Ishikawa (cell line): ENCODE data around the gene CPE.

Source experiments
- CEBPB ChIP-seq: IDR thresholded peaks from 2 replicates; pipeline ENCODE4 v1.6.1; 2012
- CREB1 ChIP-seq: IDR thresholded peaks from 2 replicates; pipeline ENCODE4 v1.6.1; 2012; ENCODE audit warnings: low read depth
- EGR1 ChIP-seq: IDR thresholded peaks from 2 replicates; pipeline ENCODE4 v1.6.1; 2012
- EP300 ChIP-seq: IDR thresholded peaks from 2 replicates; pipeline ENCODE4 v1.6.1; 2012; ENCODE audit warnings: borderline replicate concordance
- FOXM1 ChIP-seq: IDR thresholded peaks from 2 replicates; pipeline ENCODE4 v1.6.1; 2012; ENCODE audit warnings: low read depth, borderline replicate concordance
- NFIC ChIP-seq: IDR thresholded peaks from 2 replicates; pipeline ENCODE4 v1.6.1; 2012
- RAD21 ChIP-seq: IDR thresholded peaks from 2 replicates; pipeline ENCODE4 v1.6.1; 2012; ENCODE audit warnings: low read depth
- TAF1 ChIP-seq: IDR thresholded peaks from 2 replicates; pipeline ENCODE4 v1.6.1; 2012; ENCODE audit warnings: low read depth, mild to moderate bottlenecking
- TCF12 ChIP-seq: IDR thresholded peaks from 2 replicates; pipeline ENCODE4 v1.6.1; 2012; ENCODE audit warnings: low read depth
- TEAD4 ChIP-seq: IDR thresholded peaks from 2 replicates; pipeline ENCODE4 v1.6.1; 2012
- YY1 ChIP-seq: IDR thresholded peaks from 2 replicates; pipeline ENCODE4 v1.6.1; 2012; ENCODE audit warnings: low read depth
- ZBTB7A ChIP-seq: IDR thresholded peaks from 2 replicates; pipeline ENCODE4 v1.6.1; 2012; ENCODE audit warnings: low read depth
- TF ChIP-seq, protein P1 (sequence below): IDR thresholded peaks from 2 replicates; pipeline ENCODE4 v1.6.1; 2012
- TF ChIP-seq, protein P2 (sequence below): IDR thresholded peaks from 2 replicates; pipeline ENCODE4 v1.6.1; 2012; ENCODE audit warnings: low read depth, mild to moderate bottlenecking
- TF ChIP-seq, protein P3 (sequence below): IDR thresholded peaks from 2 replicates; pipeline ENCODE4 v1.6.1; 2012

Gene CPE

DNA sequence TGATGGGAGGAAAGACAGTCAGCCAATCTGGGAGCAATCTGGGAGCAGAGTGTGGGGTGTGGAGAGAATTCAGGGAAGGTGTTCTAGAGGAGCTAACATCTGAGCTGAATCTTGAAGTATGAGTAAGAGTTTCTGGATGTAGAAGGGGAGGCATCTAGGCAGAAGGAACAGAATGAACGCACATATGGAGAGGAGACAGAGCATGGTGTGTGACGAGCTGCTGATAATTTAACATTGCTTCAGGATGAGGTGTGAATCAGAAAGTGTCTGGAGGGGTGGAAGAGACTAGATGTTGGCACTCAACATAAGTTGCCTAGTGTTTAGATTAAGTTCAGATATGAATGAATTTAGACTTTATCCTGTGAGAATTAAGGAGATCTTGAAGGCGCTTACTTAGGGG, 58.9 kb downstream of the CPE start:
- TF ChIP-seq ZBTB7A, result no peak
- no peak for TF ChIP-seq RAD21

DNA sequence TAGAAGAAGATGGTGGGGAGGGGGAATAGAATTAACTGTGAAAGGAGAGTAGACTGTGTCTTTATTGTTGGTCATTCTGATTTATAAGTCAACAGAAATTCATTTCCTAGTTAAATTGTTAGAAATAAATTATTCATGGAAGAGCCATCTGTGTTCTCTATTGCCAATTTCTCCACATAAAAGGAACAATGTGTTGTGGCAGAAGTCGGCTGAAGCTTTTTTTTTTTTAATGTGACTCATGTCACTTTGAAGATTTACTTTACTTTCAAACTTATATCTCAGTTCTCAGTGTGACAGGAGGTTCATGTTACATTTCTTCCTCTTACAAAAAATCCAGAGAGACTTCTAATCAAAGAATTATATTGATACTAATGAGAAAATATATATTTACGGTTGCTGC, 60.5 kb downstream of the CPE start:
- TF ChIP-seq CREB1, result no peak
- TF ChIP-seq, protein P1, sequence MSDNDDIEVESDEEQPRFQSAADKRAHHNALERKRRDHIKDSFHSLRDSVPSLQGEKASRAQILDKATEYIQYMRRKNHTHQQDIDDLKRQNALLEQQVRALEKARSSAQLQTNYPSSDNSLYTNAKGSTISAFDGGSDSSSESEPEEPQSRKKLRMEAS, result no peak

DNA sequence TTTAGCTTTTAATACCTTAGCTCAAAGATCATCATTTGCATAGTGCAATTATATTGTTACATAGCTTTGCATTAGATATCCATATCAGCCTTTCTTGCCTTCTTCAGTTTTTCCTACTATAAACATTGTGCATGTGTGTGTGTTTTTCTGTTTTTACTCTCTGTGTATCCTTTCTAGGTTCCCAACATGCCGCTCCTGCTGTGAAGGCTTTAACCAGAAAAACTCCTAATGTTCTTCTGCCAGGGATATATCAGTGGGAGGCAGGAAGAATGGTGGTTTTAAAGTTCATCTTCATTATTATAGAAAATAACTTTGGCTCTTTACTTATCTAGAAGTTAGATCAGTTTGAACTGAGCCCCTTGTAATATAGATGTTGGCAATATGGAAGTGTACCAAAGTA, 61.2 kb downstream of the CPE start:
- no peak for TF ChIP-seq TCF12
- TF ChIP-seq FOXM1, result no peak
- no peak for TF ChIP-seq EP300
- TF ChIP-seq TAF1, result no peak
- no peak for TF ChIP-seq CREB1
- TF ChIP-seq ZBTB7A, result no peak
- no peak for TF ChIP-seq RAD21
- no peak for TF ChIP-seq CEBPB
- TF ChIP-seq TEAD4, result no peak
- TF ChIP-seq, protein P2, sequence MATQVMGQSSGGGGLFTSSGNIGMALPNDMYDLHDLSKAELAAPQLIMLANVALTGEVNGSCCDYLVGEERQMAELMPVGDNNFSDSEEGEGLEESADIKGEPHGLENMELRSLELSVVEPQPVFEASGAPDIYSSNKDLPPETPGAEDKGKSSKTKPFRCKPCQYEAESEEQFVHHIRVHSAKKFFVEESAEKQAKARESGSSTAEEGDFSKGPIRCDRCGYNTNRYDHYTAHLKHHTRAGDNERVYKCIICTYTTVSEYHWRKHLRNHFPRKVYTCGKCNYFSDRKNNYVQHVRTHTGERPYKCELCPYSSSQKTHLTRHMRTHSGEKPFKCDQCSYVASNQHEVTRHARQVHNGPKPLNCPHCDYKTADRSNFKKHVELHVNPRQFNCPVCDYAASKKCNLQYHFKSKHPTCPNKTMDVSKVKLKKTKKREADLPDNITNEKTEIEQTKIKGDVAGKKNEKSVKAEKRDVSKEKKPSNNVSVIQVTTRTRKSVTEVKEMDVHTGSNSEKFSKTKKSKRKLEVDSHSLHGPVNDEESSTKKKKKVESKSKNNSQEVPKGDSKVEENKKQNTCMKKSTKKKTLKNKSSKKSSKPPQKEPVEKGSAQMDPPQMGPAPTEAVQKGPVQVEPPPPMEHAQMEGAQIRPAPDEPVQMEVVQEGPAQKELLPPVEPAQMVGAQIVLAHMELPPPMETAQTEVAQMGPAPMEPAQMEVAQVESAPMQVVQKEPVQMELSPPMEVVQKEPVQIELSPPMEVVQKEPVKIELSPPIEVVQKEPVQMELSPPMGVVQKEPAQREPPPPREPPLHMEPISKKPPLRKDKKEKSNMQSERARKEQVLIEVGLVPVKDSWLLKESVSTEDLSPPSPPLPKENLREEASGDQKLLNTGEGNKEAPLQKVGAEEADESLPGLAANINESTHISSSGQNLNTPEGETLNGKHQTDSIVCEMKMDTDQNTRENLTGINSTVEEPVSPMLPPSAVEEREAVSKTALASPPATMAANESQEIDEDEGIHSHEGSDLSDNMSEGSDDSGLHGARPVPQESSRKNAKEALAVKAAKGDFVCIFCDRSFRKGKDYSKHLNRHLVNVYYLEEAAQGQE, result no peak
- TF ChIP-seq, protein P1, result no peak
- TF ChIP-seq, protein P3, sequence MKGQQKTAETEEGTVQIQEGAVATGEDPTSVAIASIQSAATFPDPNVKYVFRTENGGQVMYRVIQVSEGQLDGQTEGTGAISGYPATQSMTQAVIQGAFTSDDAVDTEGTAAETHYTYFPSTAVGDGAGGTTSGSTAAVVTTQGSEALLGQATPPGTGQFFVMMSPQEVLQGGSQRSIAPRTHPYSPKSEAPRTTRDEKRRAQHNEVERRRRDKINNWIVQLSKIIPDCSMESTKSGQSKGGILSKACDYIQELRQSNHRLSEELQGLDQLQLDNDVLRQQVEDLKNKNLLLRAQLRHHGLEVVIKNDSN, result no peak
- TF ChIP-seq NFIC, result no peak
- no peak for TF ChIP-seq YY1
- no peak for TF ChIP-seq EGR1

DNA sequence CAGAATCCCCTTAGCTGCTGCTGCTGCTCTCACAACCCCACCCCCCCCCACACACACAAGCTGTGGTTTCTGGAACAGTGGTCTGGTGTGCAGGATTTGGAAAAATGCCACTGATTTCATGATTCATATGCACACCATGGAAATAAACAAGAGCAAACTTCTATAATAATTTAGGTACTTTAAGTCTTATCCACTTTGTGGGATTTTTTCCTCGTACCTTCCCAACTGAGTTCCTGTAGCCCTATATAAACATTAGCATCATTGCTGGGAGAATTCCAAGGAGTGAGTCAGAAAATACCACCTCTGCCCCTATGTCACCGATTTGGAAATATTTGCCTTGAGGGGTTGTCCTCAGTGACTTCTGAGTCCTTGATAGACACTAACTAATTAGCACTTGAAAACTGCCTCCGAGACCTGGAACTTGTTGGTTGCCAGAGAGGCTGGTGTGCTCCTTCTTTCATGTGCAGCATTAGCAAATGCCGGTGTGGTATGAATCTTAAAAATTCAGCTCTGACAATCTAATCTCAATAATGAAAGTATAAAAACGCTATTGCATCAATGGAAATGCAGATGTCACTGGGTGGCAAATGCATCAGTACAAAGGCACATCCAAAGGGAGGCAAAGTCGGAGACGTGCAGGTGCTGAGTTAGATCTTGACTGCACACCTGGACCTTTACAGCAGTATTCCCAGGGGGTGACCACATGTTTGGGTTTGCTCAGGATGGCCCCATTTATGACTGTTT, 61.8 kb downstream of the CPE start:
- no peak for TF ChIP-seq CREB1
- peak; percentile 20; the same call in 1 of the 2 replicates for TF ChIP-seq NFIC
- TF ChIP-seq CEBPB, result 0 out of 2 replicates have a peak, but pooled peaks have one; percentile 4

DNA sequence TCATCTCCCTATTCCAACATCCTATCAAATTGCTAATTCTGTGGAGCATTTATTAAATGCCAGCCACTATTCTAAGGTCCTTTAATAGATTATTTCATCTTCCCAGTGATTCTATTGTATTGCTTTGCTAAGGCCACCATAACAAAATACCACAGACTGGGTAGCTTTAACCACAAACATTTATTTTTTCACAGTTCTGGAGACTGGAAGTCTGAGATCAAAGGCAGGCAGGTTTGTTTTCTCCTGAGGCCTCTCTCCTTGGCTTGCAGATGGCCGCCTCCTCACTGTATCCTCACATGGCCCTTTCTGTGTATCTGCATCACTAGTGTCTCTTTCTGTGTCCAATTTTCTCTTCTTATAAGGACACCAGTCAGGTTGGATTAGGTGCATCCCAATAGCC, 64.5 kb downstream of the CPE start:
- TF ChIP-seq NFIC, result no peak
- TF ChIP-seq TCF12, result no peak
- TF ChIP-seq TAF1, result no peak
- TF ChIP-seq TEAD4, result no peak
- TF ChIP-seq ZBTB7A, result no peak
- TF ChIP-seq, protein P2, result no peak
- TF ChIP-seq, protein P1, result no peak

DNA sequence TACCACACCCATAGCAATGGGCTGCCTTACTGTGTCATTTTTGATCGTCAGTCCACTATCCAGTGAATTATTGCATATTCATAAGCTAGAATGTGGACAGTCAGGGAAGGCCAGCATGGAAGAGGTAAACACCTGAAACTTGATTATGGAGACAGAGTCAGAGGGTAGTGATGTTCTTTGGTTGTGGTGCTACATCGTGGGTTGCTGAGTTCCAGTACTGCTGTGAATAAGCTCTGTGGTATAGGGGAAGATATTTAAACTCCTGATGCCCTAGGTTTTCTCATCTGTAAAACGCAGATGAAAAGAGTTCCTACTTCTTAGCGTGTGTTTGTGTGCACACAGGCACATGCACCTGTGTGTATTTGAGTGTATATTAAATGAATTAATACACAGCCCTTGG, 69.9 kb downstream of the CPE start:
- TF ChIP-seq YY1 (no peak), CREB1 (no peak), TAF1 (no peak), CEBPB (no peak), EP300 (no peak), TEAD4 (no peak), RAD21 (no peak), ZBTB7A (no peak), EGR1 (no peak), NFIC (no peak), TCF12 (no peak)
- TF ChIP-seq, protein P1, result no peak
- TF ChIP-seq, protein P2, result no peak
- TF ChIP-seq, protein P3, result no peak
